ENCODE measurements around the gene MRGPRD.
"Not testable (repeated sequence)": the region's sequence is repeated elsewhere in the genome, so short reads cannot be mapped to it uniquely, and the experiment has no call there.

The MRGPRD gene

DNA sequence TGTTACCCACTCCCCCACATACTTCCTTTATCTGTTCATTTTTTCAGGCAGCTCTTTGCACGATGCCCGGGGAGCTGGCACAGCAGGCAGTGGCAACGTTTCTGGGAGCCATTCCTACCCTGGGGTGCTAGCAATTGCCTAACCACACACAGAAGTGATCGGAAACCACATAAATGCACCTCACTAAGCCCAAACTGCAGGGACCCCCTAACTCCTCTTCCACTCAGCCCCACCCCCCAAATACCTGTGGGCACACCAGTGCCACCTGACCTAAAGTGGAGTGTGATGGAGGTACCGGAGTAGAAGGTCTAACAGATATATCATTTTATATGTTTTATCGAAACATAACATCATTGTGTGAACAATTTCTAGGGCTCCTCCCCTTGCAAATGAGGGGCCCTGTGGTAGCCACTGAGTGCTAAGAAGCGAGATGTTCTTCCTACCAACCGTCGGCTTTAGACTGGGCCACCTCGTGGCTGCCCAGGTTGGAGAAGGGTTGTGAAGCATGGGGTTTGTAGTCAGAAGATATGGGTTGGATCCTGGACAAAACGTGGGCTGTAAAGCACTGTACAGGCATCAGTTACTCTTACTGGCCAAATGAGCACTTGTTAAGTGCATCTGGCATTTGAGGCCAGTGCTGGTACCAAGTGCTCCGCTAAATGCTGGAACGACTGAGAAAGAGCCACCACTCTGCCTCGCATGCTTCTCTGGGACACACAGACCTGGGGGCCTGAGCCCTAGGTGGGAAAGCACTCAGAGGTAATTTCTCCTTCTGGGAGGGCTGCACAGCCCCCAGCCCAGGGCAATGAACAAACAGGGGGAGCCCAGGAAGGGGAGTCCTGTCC lies 2.8 kb downstream of the MRGPRD start:
- no peak for DNase-seq (ENCODE audit: low read depth)
- H3K4me3 ChIP-seq (ENCODE audit: low read depth, low read length) = no peak overlapping the region

DNA sequence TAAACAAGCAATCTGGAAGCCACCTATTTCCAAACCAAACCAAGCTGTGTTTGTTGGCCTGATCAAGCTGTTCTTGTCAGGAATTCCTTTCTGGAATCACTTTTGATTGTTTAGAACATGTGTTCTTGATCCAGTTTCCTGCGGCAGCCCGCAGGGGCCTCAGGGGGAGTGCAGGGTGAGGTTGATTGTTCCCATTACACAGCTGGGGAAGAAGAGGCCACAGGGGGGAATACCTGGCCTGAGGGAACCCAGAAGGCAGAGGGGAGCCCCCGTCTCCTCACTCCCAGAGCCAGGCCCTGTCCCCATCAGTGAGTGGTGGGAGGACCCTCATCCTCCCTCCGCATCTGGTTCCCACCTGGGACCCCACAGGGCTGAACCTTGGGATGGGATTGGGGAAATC lies 4.2 kb downstream of the MRGPRD start:
- no peak overlapping the region for H3K4me3 ChIP-seq (ENCODE audit: low read depth, low read length)
- in situ Hi-C loops (cut with HindIII; ENCODE audit: low sequenced_read_pairs) = no loop called here
- no peak for DNase-seq (ENCODE audit: low read depth)
- TF ChIP-seq, protein P1, sequence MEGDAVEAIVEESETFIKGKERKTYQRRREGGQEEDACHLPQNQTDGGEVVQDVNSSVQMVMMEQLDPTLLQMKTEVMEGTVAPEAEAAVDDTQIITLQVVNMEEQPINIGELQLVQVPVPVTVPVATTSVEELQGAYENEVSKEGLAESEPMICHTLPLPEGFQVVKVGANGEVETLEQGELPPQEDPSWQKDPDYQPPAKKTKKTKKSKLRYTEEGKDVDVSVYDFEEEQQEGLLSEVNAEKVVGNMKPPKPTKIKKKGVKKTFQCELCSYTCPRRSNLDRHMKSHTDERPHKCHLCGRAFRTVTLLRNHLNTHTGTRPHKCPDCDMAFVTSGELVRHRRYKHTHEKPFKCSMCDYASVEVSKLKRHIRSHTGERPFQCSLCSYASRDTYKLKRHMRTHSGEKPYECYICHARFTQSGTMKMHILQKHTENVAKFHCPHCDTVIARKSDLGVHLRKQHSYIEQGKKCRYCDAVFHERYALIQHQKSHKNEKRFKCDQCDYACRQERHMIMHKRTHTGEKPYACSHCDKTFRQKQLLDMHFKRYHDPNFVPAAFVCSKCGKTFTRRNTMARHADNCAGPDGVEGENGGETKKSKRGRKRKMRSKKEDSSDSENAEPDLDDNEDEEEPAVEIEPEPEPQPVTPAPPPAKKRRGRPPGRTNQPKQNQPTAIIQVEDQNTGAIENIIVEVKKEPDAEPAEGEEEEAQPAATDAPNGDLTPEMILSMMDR (IDR thresholded peaks at IDR 0.05; ENCODE audit: low read depth, low read length, missing control alignments) = no peak

More for the DNA sequence above, 2.8 kb downstream of the MRGPRD start:
- TF ChIP-seq, protein P1 (IDR thresholded peaks at IDR 0.05; ENCODE audit: low read depth, low read length, missing control alignments) = no peak
- in situ Hi-C loops (cut with HindIII; ENCODE audit: low sequenced_read_pairs) = no loop called here

DNA sequence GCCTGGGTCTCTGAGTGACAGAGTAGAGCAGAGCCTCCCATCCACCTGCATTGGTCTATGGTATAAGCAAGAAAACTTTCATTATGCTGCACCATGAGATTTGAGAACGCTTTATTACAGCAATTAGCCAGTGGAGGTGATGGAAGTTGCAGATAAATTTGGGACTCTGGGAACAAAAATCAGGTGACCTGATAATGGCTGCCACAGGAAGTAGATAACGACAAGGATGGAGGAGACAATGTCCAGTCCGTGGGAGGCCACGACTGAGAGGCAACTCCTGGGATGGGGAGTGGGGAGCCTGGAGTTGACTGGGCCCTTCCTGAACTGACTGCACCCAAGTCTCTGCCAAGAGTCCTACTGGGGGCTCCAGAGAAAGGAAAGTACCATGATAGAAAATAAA lies 4.7 kb downstream of the MRGPRD start:
- in situ Hi-C loops (cut with HindIII; ENCODE audit: low sequenced_read_pairs) = no loop called here
- DNase-seq (ENCODE audit: low read depth) = no peak
- TF ChIP-seq, protein P1 (IDR thresholded peaks at IDR 0.05; ENCODE audit: low read depth, low read length, missing control alignments) = no peak
- H3K4me3 ChIP-seq (ENCODE audit: low read depth, low read length) = no peak overlapping the region

DNA sequence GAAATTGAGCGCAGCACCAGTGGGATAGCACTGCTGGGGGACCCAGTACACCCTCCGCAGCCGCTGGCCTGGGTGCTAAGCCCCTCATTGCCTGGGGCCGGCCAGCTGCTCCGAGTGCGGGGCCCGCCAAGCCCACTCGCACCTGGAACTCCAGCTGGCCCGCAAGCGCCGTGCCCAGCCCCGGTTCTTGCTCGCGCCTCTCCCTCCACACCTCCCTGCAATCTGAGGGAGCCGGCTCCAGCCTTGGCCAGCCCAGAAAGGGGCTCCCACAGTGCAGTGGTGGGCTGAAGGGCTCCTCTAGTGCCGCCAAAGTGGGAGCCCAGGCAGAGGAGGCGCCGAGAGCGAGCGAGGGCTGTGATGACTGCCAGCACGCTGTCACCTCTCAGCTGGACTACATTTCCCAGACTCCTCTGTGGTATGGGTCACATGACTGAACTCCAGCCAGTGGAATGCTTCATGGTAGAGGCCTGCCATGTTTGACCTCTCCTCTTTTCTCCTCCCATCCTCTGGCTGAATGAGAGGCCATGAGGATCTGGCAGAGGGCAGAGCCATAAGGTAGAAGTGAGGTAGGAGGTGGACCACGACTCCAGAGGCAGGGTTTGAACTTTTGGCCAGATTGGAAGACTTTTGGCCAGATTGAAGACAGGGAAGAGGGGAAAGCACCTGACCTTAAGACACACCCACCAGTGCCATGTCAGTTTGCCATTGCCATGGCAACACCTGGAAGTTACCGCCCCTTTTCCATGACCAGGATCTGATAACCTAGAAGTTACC lies 6.2 kb downstream of the MRGPRD start:
- TF ChIP-seq, protein P1 (IDR thresholded peaks at IDR 0.05; ENCODE audit: low read depth, low read length, missing control alignments) = no peak
- in situ Hi-C loops (cut with HindIII; ENCODE audit: low sequenced_read_pairs) = no loop called here
- H3K4me3 ChIP-seq (ENCODE audit: low read depth, low read length) = no peak overlapping the region
- DNase-seq (ENCODE audit: low read depth) = no peak

DNA sequence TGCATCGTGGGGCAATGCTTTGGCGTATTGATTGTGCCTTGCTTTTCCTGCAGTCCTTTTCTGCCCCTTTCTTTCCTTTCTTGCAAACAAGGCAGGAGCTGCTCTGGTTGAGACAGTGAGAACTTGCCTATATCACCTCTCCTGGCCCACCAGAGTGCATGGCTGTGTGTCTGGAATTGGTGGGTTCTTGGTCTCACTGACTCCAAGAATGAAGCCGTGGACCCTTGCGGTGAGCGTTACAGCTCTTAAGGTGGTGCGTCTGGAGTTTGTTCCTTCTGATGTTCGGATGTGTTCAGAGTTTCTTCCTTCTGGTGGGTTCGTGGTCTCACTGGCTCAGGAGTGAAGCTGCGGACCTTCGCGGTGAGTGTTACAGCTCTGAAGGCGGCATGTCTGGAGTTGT lies 7.1 kb downstream of the MRGPRD start:
- H3K4me3 ChIP-seq (ENCODE audit: low read depth, low read length); DNase-seq (ENCODE audit: low read depth); in situ Hi-C loops (cut with HindIII; ENCODE audit: low sequenced_read_pairs): not testable (repeated sequence)

DNA sequence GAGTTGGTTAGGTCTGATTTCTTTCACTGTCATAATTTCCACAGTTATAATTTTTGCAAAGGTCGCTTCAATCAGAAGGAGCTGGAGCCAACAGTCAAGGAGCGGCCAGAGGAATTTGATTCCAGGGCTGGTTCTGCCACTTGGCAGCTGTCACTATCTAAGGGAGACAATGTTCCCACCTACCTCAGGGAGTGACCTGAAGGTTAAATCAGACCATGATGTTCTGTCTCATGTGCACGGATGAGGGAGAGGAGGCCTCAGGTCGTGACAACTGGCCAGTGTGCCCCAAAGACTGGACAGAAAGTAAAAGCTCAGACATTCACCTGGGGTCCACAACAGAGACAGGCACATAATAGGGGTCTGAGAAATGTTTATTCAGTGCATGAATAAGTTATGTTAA lies 7.6 kb downstream of the MRGPRD start:
- H3K4me3 ChIP-seq (ENCODE audit: low read depth, low read length) = no peak overlapping the region
- TF ChIP-seq, protein P1 (IDR thresholded peaks at IDR 0.05; ENCODE audit: low read depth, low read length, missing control alignments) = no peak
- in situ Hi-C loops (cut with HindIII; ENCODE audit: low sequenced_read_pairs) = no loop called here

More for the DNA sequence above, 7.6 kb downstream of the MRGPRD start:
- DNase-seq (ENCODE audit: low read depth) = no peak

All from astrocyte of the cerebellum (primary cell).